ENCODE results near the gene GOLGA8S.
"Not testable (repeated sequence)": the region's sequence is repeated elsewhere in the genome, so short reads cannot be mapped to it uniquely, and the experiment has no call there.

The GOLGA8S gene

GRCh38 chr15:23398357-23398756 lies 43.8 kb downstream of the GOLGA8S start:
- not testable (repeated sequence) for DNase-seq

- not testable (repeated sequence) for DNase-seq
These were observed 44.7 kb downstream of the GOLGA8S start for GRCh38 chr15:23399207-23399606.

- no peak for DNase-seq
These were observed 47.1 kb downstream of the GOLGA8S start for GRCh38 chr15:23401627-23402026.

GRCh38 chr15:23402140-23402539 lies 47.6 kb downstream of the GOLGA8S start:
- no peak for DNase-seq

- no peak for DNase-seq
These were observed 48.0 kb downstream of the GOLGA8S start for GRCh38 chr15:23402544-23402943.

- no peak for DNase-seq
These were observed 49.0 kb downstream of the GOLGA8S start for GRCh38 chr15:23403550-23403949.

GRCh38 chr15:23411841-23412240 lies 57.3 kb downstream of the GOLGA8S start:
- DNase-seq = no peak

- DNase-seq = not testable (repeated sequence)
These were observed 58.5 kb downstream of the GOLGA8S start for GRCh38 chr15:23412881-23413600.
